Cardiac muscle cell (in vitro differentiated cells and primary cell): ENCODE measurements around the gene AIG1. TPM values are rescaled to one million over a fixed set of nuclear protein-coding genes. Genes with fewer than 3 reads are reported as not detected.

ENCODE experiments used
- DNase-seq, 2 donors: peaks; one replicate each; pipeline versions ENCODE4 v3.0.0 to v3.0.0-alpha.2; 2010 to 2017; ENCODE audit warnings: low read depth in 1 of 2, low spot score in 1 of 2
- H3K27ac ChIP-seq: fragments of 200-600 bp; sonication (generic); 2 replicates; pipeline ENCODE4 v1.5.1; 2016
- H3K27me3 ChIP-seq: fragments of 200-600 bp; sonication (generic); 2 replicates; pipeline ENCODE4 v1.6.0; 2016; ENCODE audit warnings: control low read depth
- H3K36me3 ChIP-seq: fragments of 200-600 bp; sonication (generic); 2 replicates; pipeline ENCODE4 v1.5.1; 2016; ENCODE audit warnings: control low read depth
- H3K4me1 ChIP-seq: fragments of 200-600 bp; sonication (generic); 2 replicates; pipeline ENCODE4 v1.8.1; 2017; ENCODE audit warnings: low read depth, mild to moderate bottlenecking, mixed run types
- H3K4me3 ChIP-seq: fragments of 200-600 bp; sonication (generic); 2 replicates; pipeline ENCODE4 v1.5.1; 2016; ENCODE audit warnings: mild to moderate bottlenecking
- H3K9me3 ChIP-seq: fragments of 200-600 bp; sonication (generic); 2 replicates; pipeline ENCODE4 v1.5.1; 2017; ENCODE audit warnings: low read depth, mild to moderate bottlenecking, control low read depth
- polyA plus RNA-seq: library from polyadenylated mRNA; unstranded; fragments of >200 nt; fragmentation: Nextera tagmentation; extraction: Ambion mirVana; gene quantifications from 2 replicates; pipeline ENCODE4 v1.2.1, GENCODE V29; 2016
- total RNA-seq: library from RNA; depleted of rRNA; stranded (reverse); fragments of >200 nt; gene quantifications from 2 replicates; pipeline ENCODE4 v1.2.3, GENCODE V29; 2016
- TF ChIP-seq, protein P1 (sequence below): IDR thresholded peaks from 2 replicates; pipeline ENCODE4 v1.5.1; 2012; ENCODE audit warnings: low read depth, mild to moderate bottlenecking, low read length

AIG1 gene
- total and polyA plus RNA-seq, 2 experiments from 2014 or later, result 35.9 to 55.4 TPM

DNA sequence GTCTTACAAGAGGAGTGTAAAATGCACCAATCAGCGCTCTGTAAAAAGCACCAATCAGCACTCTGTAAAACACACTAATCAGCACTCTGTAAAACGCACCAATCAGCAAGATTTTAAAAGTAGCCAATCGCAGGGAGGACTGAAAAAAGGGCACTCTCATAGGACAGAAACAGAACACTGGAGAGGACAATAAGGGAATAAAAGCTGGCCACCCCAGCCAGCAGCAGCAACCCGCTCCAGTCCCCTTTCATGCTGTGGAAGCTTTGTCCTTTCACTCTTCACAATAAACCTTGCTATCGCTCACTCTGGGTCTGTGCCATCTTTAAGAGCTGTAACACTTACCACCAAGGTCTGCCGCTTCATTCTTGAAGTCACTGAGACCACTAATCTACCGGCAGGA, 1.7 kb upstream of the AIG1 start:
- TF ChIP-seq, protein P1, sequence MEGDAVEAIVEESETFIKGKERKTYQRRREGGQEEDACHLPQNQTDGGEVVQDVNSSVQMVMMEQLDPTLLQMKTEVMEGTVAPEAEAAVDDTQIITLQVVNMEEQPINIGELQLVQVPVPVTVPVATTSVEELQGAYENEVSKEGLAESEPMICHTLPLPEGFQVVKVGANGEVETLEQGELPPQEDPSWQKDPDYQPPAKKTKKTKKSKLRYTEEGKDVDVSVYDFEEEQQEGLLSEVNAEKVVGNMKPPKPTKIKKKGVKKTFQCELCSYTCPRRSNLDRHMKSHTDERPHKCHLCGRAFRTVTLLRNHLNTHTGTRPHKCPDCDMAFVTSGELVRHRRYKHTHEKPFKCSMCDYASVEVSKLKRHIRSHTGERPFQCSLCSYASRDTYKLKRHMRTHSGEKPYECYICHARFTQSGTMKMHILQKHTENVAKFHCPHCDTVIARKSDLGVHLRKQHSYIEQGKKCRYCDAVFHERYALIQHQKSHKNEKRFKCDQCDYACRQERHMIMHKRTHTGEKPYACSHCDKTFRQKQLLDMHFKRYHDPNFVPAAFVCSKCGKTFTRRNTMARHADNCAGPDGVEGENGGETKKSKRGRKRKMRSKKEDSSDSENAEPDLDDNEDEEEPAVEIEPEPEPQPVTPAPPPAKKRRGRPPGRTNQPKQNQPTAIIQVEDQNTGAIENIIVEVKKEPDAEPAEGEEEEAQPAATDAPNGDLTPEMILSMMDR, result no peak
- H3K9me3 ChIP-seq, result no peaks in the 10 kb centered on the region
- no peak overlapping the region for H3K27ac ChIP-seq
- H3K4me1 ChIP-seq, result no peaks in the 10 kb centered on the region
- H3K36me3 ChIP-seq, result no peaks in the 10 kb centered on the region
- H3K27me3 ChIP-seq, result no peaks in the 10 kb centered on the region
- H3K4me3 ChIP-seq, result no peak overlapping the region
- no peak for DNase-seq

DNA sequence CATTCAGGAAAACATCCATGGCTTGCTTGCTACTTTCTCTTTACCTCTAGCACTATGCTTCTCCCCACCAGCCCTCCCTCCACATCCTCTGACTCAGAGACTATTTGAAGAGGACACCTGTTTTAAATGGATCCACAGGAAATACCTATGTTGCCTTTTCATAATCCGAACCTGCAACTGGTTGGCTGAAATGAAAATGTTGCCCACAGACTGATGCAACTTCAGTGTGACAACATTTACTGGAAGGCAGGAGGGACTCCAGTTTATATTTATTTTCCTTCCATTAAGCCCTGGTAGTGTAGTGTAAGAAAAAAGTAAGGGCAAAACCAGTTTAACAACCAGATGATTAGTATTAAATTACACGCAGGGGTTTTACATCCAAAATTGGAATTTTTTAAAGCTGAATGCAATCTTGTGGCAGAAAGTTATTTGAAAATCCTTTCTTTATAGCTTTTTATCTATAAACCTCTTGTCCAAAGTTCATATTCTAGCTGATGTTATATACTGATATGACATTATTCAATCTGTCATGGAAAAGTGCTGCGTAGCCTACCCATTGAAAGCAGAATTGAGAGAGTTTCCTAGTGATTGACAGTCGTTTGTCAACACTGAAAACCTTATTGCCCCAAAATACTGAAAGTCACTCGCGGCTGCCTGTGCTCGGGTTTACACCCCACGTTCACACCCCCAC, 881 bp upstream of the AIG1 start:
- TF ChIP-seq, protein P1, result no peak
- H3K4me3 ChIP-seq, result peak overlapping the region; percentile 66
- peak overlapping the region; percentile 78 for H3K27ac ChIP-seq
- no peaks in the 10 kb centered on the region for H3K36me3 ChIP-seq
- peak in 1 of 2 donors; percentile 70 for DNase-seq
- no peaks in the 10 kb centered on the region for H3K27me3 ChIP-seq
- no peaks in the 10 kb centered on the region for H3K4me1 ChIP-seq
- no peaks in the 10 kb centered on the region for H3K9me3 ChIP-seq

DNA sequence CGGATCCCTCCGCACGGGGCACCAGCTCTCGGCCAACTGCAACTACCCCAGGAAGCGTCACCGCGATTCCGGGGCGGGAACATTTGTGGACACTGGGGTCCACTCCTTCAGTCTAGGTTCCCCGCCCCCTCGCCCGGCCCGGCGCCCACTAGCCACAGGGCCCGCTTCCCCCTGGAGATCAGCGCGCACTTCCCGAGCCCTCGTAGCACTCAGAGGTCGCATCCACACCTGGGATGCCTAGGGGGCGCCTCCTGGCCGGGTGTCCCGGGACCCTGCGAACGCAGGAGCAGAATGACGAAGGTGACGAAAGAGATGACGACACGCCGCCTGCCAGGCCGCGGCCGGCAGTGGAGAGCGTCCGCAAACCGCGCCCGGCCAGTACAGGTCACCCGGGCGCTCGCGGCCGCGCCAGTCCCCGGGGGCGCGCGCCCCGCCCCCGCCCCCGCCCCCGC, 309 bp upstream of the AIG1 start:
- Histone ChIP-seq H3K4me1 (no peaks in the 10 kb centered on the region), H3K27ac (peak overlapping the region; percentile 78), H3K27me3 (no peaks in the 10 kb centered on the region), H3K36me3 (no peaks in the 10 kb centered on the region), H3K4me3 (peak overlapping the region; percentile 66), H3K9me3 (no peaks in the 10 kb centered on the region)
- TF ChIP-seq, protein P1, result peak; percentile 17
- DNase-seq, result peak; percentile 88 to 90

DNA sequence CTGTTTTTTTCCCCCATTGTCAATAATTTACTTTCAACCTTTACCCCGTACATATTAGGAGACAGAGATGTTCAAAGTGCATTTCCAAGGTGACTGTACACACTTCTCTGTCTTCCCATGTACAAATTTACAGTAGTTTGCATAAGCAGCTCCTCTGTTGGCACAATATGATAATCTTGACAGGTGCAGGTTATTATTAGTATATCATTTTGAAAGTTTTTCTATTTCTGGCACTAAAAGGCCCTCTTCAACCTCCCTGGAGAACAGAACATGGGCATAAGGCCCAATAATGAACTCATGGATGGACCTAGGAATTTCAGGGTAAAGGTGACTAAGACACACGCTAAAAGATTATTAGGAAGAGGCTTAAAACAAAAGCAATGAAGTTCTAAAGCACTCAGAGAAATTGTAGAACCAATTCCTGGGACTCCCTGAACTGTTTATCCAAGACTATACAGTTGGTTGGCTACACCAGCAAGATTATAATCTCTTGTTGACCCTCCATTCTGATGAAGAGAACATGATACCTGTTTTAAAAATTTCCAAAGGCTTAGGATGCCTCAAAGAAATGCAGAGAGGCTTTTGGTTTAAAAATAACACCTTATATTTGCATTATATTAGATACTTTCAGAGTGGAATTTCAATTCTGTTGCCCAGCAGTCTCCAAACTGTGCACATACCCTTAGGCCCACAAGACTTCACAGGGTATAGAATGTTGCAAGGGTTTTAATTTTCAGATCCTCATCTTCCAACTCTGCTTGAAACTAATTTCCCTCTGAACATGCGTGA, 1.1 kb downstream of the AIG1 start:
- no peaks in the 10 kb centered on the region for H3K36me3 ChIP-seq
- DNase-seq, result no peak
- H3K4me1 ChIP-seq, result no peaks in the 10 kb centered on the region
- H3K27ac ChIP-seq, result no peak overlapping the region
- H3K27me3 ChIP-seq, result no peaks in the 10 kb centered on the region
- TF ChIP-seq, protein P1, result no peak
- H3K9me3 ChIP-seq, result no peaks in the 10 kb centered on the region
- H3K4me3 ChIP-seq, result peak overlapping the region; percentile 66

DNA sequence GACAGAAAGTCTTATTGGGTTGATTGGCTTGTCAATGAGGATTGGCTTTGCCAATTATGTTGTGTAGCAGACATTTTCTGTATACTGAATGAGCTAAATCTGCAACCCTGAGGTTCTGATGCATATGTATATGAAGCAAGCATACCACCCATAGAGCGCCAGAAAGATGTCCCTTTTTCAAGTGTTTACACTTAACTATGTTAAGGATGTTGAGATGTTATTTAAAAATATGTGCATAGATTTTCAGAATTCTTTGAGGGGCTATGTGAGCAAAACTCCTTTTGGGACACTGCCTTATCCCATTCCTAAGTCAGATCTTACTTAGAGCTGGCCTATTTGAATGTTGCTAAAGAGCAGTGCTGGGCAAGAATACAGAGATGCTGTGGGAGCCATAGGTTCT, 1.9 kb downstream of the AIG1 start:
- Histone ChIP-seq H3K9me3 (no peaks in the 10 kb centered on the region), H3K4me3 (no peak overlapping the region), H3K36me3 (no peaks in the 10 kb centered on the region), H3K4me1 (no peaks in the 10 kb centered on the region), H3K27ac (no peak overlapping the region), H3K27me3 (no peaks in the 10 kb centered on the region)
- DNase-seq, result no peak
- TF ChIP-seq, protein P1, result no peak
